ENCODE data around the gene FKBP15.
A peak's percentile ranks its signal among the peaks of the same experiment; 100 is the strongest.

The FKBP15 gene

GRCh38 chr9:113183956-113184488 is 37.1 kb downstream of the FKBP15 start:
- no peak for DNase-seq (ENCODE audit: low read depth)

DNA sequence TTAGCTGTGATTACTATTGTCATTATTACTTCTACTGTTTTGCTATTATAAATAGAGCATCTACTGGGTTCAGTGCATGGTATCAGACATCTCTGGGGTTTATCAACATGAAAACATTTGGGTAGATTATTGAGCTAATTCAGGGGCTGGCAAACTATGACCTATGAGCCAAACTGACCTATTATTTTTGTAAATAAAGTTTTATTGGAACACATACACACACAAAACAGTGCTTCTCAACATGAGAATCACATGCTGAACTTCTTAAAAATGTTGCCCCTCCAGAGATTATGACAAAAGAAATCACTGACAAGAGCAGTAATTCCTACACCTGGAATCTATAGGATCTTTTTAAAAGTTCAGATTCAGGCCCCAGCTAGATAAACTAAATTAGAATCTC is 39.9 kb downstream of the FKBP15 start:
- no peak for DNase-seq (ENCODE audit: low read depth)

DNA sequence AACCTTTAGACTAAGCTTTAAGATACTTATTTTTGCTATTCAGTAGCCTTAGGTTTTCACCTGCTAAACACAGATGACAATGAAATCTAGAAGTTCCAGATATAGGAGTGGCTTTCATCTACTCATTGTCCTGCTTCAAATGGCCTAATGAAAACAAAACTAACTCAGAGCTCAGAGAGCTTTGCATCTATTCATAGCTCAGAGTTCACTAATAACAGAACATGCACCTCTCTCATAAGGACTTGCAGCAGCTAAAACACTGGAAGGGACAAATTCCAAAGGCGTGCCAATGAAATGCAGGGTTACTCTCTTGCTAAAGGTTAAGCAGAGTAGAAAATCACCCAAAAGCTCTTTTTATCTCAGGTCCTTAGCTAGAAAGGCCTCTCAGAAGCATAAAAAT is 41.2 kb downstream of the FKBP15 start:
- no peak for DNase-seq (ENCODE audit: low read depth)

DNA sequence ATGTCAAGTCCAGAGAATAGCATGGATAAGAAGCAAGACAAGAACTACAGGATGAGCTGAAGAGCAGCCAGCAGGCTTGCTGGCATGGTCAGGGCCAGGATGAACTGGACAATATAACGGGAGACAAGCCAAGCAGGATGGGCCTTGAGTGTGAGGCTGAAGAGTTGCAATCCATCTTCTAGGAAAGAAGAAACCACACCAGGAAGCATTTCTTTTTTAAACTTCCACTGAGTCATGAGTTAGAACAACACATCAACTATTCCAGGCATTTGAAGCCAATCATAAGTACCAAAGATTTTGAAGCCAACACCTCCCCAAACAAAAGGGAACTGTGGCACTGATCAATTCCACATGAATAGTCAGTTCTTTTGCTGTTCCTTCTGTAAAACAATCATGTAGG is 43.0 kb downstream of the FKBP15 start:
- no peak for DNase-seq (ENCODE audit: low read depth)

GRCh38 chr9:113177251-113177650 is 43.8 kb downstream of the FKBP15 start:
- no peak for DNase-seq (ENCODE audit: low read depth)

DNA sequence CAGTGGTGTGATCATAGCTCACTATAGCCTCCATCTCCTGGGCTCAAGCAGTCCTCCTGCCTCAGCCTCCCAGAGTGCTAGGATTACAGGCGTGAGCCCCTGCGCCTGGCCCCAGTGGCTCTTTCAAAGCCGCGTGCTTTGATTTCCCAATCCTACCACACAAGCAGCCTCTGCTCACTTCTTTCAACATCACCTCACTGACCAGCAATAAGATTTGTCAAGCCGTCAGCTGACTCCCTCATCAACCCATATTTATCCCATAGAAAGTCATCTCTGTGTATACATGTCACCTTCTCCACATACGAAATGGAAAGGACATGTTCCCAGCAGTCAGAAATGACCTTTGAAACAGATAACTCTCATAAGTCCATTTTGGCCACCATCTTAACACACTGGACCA is 44.3 kb downstream of the FKBP15 start:
- no peak for DNase-seq (ENCODE audit: low read depth)

GRCh38 chr9:113173341-113173740 is 47.7 kb downstream of the FKBP15 start:
- DNase-seq (ENCODE audit: low read depth) = no peak

- DNase-seq (ENCODE audit: low read depth) = no peak
Observed at GRCh38 chr9:113168809-113169208, 52.3 kb downstream of the FKBP15 start.

DNA sequence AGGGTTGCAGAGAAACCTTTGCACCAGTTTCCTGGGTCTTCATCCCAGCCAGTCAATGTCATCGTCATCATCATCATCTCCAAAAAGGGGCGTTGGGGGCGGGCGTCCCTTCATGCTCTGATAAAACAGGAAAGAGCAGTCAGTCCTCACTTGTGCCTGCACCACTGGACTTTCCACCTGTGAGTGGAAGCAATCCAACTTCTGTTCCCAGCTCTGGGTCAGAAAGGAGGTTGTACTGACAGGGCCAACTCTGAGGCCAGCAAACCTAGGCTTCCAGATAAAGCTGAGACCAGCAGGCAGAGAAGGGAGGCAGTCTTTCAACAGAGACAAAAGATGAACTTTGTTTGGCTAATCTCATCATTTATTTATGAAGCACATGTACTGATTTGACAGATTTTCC is 55.0 kb downstream of the FKBP15 start:
- no peak for DNase-seq (ENCODE audit: low read depth)

DNA sequence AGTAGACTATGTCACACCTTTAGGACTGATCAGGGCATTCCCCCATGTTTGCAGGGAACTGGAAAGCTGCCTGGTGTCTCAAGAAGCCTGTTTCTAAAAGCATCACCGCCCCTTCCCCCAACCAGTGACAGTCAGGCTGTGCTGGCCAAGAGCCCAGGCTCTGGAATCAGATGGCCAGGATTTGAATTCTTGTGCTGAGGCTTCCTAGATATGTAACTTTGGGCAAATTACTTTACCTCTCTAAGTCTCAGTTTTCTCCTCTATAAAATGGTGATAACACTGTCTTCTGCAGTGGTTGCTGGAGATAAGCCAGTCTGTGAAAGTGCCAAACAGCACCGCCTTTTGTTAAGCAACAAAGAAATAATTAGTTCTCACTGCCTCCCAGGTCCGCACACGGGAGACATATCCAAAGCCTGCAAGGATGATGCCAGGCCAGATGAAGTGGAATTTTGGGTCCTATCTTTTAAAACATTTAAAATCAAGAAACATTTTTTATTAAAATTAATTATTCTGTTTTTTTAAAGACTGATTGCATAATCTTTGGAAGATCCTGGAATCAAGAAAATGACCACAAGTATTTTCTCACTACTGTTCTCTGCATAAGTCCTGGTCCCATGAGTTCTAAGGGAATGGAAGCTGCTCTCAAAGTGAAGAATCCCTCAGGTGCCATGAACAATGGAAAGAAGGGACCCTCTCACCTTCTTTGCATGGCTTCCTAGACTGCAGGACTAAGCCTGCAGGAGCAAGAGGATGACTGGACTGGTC is 56.4 kb downstream of the FKBP15 start:
- DNase-seq (ENCODE audit: low read depth) = no peak

DNA sequence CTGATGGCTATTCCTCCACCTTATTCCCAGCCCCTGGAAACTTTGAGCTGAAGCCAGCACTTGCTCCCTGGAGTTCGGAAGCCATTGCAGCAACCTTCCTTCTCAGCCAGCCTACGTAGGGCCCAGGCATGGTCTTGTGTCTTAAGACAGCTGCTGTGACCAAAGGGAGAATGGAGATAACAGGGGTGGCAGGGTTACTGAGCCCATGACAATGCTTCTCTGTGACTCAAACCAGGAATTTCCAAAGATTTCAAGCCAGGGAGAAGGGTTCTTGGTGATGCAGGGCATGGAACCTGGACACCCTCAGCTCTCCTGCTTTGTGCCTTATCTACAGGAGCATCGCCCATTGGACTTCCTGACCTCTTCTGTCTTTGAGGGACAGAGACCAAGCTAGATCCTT is 58.1 kb downstream of the FKBP15 start:
- no peak for DNase-seq (ENCODE audit: low read depth)

- DNase-seq (ENCODE audit: low read depth) = no peak
Observed at GRCh38 chr9:113160571-113160970, 60.5 kb downstream of the FKBP15 start.

- no peak for DNase-seq (ENCODE audit: low read depth)
Observed at GRCh38 chr9:113158446-113158845, 62.6 kb downstream of the FKBP15 start.

DNA sequence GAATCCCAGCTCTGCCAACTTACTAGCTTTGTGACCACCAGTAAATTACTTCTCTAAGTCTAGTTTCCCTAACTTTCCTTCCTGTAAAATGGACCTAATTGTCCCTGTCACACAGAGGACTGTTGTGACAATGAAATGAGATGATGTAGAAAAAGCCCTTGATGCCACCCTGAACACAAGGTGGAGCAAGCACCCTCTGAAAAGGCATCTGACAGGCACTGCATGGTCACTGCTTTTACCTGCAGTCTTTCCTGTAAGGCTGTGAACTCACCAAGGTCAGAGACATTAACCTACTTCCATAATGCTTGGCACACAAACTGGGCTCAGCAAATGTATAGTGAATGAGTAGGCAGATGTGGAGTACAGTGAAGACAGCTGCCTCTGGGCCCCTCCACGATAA is 64.2 kb downstream of the FKBP15 start:
- DNase-seq (ENCODE audit: low read depth) = no peak

DNA sequence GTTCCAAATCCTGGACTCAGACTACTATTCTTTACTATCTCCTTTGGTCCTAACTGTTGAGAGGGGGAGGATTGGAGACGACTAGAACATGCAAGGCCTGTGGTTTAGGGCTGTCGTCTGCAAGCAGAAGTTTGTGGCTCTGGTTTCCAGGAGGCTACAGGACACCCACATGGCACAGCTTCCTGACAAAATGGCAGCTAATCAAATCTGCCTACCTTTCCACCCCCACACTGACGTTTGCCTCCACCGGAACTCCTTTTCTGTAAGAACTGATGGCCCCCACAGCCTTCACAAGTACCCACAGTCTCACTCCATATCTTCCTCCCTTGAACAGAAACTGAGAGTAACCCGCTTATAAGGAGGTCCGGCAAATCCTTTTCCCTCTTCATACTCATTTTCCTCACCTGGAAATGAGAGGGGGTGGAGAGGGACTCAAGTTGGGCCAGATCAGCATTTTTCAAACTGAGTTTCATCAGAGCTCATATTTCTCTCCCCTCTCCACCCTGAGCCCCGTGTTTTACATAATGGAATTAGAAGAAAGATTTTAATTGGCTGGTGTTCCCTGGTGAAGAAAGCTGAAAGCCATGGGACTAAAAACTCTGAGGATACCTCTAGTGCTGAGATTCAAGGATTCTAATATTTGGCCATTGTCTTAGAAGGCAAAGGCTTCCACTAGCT is 65.0 kb downstream of the FKBP15 start:
- no peak for DNase-seq (ENCODE audit: low read depth)

- DNase-seq (ENCODE audit: low read depth) = no peak
Observed at GRCh38 chr9:113154946-113155345, 66.1 kb downstream of the FKBP15 start.

GRCh38 chr9:113154471-113154870 is 66.6 kb downstream of the FKBP15 start:
- DNase-seq (ENCODE audit: low read depth) = no peak

GRCh38 chr9:113153599-113153998 is 67.5 kb downstream of the FKBP15 start:
- DNase-seq (ENCODE audit: low read depth) = no peak

GRCh38 chr9:113152699-113153098 is 68.4 kb downstream of the FKBP15 start:
- DNase-seq (ENCODE audit: low read depth) = no peak

- no peak for DNase-seq (ENCODE audit: low read depth)
Observed at GRCh38 chr9:113151696-113152630, 69.1 kb downstream of the FKBP15 start.

- DNase-seq (ENCODE audit: low read depth) = peak; percentile 70
Observed at GRCh38 chr9:113150670-113151611, 70.1 kb downstream of the FKBP15 start, which contains the start of gene SLC31A2. SLC31A2 (plus strand) TSS chr9:113151007; CDS start chr9:113151075, 68 bp downstream.
